Lower lobe of right lung (tissue), 2 donors: ENCODE measurements around the gene NCAPH2. TPM values are rescaled to one million over a fixed set of nuclear protein-coding genes. Genes with fewer than 3 reads are reported as not detected.

Source experiments
- ATAC-seq, 2 donors: fragments of 200-7000 bp; cut with Tn5 transposase; one replicate each; pipeline ENCODE4 v1.9.1; 2020 to 2022; ENCODE audit warnings: mild to moderate bottlenecking in 2 of 2, moderate library complexity in 2 of 2
- DNase-seq: peaks from one replicate; pipeline ENCODE4 v3.0.0-alpha.2; 2020
- H3K27ac ChIP-seq: fragments of 200-600 bp; one replicate; pipeline ENCODE4 v1.8.0; 2022
- H3K27me3 ChIP-seq: fragments of 200-600 bp; one replicate; pipeline ENCODE4 v1.8.0; 2022; ENCODE audit warnings: low read depth
- H3K36me3 ChIP-seq: fragments of 200-600 bp; one replicate; pipeline ENCODE4 v1.8.0; 2022; ENCODE audit warnings: mild to moderate bottlenecking
- H3K4me1 ChIP-seq: fragments of 200-600 bp; one replicate; pipeline ENCODE4 v1.8.0; 2022
- H3K4me3 ChIP-seq: fragments of 200-600 bp; one replicate; pipeline ENCODE4 v1.8.0; 2022; ENCODE audit warnings: mild to moderate bottlenecking
- H3K9me3 ChIP-seq: fragments of 200-600 bp; one replicate; pipeline ENCODE4 v1.8.0; 2022
- intact Hi-C: fragments of 100-400 bp; cut with DNase I; formaldehyde crosslinking; loops from one replicate; pipeline ENCODE4 v1.11.0; 2022
- total RNA-seq: library from RNA; stranded (reverse); fragmentation: NEBNext Ultra II Directional; extraction: Animal tissue kit (Norgen Biotek cat#: 25700); gene quantifications from one replicate; pipeline ENCODE4 v1.2.1, GENCODE V29; 2021
- TF ChIP-seq, protein P1 (sequence below): fragments of 200-600 bp; IDR thresholded peaks from one replicate; pipeline ENCODE4 v1.8.0; 2022; ENCODE audit warnings: antibody characterized with exemption, mild to moderate bottlenecking
- donor health status: DM: no; HTN: yes; CAD: no; lungs with severe emphysema.

The NCAPH2 gene
- total RNA-seq, 1 donor from 2014 or later = 46.1 TPM

DNA sequence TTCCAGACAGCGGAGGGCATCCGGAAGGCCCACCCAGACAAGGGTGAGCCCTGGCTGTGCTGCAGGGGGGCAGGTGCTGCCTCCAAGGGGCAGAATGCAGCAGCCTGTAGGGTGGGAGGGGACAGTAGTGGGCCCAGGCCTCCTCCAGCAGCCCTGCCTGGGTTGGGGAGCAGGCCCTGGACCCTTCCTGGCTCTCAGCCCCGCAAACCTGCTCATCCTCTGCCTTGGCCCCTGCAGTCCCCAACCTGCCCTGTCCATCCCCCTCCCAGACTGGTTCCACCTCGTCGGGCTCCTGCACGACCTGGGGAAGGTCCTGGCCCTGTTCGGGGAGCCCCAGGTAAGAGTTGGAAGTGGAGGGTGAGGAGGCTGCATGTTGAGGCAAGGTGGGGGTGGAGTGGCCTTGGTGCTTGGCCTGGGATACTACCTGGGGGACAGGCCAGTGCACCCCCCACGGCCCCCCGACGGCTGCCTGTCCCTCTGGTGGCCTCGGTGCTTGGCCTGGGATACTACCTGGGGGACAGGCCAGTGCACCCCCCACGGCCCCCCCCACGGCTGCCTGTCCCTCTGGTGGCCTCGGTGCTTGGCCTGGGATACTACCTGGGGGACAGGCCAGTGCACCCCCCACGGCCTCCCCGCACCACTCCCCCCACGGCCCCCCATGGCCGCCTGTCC, 19.9 kb upstream of the NCAPH2 start:
- no peak overlapping the region for H3K27ac ChIP-seq
- TF ChIP-seq, protein P1, sequence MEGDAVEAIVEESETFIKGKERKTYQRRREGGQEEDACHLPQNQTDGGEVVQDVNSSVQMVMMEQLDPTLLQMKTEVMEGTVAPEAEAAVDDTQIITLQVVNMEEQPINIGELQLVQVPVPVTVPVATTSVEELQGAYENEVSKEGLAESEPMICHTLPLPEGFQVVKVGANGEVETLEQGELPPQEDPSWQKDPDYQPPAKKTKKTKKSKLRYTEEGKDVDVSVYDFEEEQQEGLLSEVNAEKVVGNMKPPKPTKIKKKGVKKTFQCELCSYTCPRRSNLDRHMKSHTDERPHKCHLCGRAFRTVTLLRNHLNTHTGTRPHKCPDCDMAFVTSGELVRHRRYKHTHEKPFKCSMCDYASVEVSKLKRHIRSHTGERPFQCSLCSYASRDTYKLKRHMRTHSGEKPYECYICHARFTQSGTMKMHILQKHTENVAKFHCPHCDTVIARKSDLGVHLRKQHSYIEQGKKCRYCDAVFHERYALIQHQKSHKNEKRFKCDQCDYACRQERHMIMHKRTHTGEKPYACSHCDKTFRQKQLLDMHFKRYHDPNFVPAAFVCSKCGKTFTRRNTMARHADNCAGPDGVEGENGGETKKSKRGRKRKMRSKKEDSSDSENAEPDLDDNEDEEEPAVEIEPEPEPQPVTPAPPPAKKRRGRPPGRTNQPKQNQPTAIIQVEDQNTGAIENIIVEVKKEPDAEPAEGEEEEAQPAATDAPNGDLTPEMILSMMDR = no peak
- H3K9me3 ChIP-seq = no peaks in the 10 kb centered on the region
- DNase-seq (no peak), ATAC-seq (no peak)
- no peaks in the 10 kb centered on the region for H3K4me1 ChIP-seq
- no peaks in the 10 kb centered on the region for H3K36me3 ChIP-seq
- no peak overlapping the region for H3K4me3 ChIP-seq
- H3K27me3 ChIP-seq = peaks cover 26% of the 10 kb centered on the region
- intact Hi-C loops = no loop called here

DNA sequence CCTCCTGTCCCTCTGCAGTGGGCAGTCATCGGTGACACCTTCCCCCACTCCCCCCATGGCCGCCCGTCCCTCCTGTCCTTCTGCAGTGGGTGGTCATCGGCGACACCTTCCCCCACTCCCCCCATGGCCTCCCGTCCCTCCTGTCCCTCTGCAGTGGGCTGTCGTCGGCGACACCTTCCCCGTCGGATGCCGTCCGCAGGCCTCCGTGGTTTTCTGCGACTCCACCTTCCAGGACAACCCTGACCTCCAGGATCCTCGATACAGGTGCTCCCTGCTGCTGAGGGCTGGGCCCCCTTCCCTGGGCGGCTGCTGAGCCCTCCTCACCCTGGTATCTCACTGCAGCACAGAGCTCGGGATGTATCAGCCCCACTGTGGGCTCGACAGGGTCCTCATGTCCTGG, 19.1 kb upstream of the NCAPH2 start:
- H3K27ac ChIP-seq = no peak overlapping the region
- H3K4me3 ChIP-seq = no peak overlapping the region
- no peak for ATAC-seq
- TF ChIP-seq, protein P1 = no peak
- H3K4me1 ChIP-seq = no peaks in the 10 kb centered on the region
- DNase-seq = no peak
- peaks cover 18% of the 10 kb centered on the region for H3K27me3 ChIP-seq
- no peaks in the 10 kb centered on the region for H3K36me3 ChIP-seq
- intact Hi-C loops = no loop called here
- H3K9me3 ChIP-seq = no peaks in the 10 kb centered on the region

DNA sequence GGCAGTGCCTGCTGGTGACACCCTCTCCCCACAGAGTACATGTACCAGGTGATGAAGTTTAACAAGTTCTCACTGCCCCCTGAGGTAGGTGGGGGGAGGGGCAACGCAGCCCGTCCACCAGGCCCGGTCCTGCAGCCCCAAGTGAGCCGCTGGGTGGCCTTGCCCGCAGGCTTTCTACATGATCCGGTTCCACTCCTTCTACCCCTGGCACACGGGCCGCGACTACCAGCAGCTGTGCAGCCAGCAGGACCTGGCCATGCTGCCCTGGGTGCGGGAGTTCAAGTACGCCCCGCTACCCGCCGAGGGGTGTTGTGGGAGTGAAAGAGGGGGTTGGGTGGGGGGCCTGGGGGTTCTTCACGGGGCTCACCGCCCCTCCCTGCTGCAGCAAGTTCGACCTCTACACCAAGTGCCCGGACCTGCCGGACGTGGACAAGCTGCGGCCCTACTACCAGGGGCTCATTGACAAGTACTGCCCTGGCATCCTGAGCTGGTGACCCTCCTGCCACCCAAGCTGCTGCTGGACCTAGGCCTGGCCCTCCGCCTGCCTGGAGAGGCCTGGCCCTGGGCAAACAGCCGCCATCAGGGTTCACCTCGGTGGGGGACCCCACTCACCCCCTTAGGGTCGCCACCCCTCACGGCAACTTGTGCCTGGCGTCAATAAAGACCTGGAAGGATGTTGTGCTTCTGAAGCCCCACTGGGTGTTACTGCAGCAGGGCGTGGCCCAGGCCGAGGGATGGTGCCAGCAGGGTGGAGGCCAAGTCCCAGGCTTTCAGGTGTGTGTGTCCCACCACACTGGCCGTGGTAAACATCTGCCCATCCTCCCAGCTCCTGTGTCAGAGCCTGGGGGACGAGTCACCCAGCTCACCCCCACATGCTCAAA, 18.4 kb upstream of the NCAPH2 start:
- intact Hi-C loops = no loop called here
- Histone ChIP-seq H3K36me3 (no peaks in the 10 kb centered on the region), H3K9me3 (no peaks in the 10 kb centered on the region), H3K27me3 (peaks cover 12% of the 10 kb centered on the region), H3K4me1 (no peaks in the 10 kb centered on the region), H3K27ac (no peak overlapping the region), H3K4me3 (no peak overlapping the region)
- DNase-seq (no peak), ATAC-seq (no peak)
- TF ChIP-seq, protein P1 = no peak

DNA sequence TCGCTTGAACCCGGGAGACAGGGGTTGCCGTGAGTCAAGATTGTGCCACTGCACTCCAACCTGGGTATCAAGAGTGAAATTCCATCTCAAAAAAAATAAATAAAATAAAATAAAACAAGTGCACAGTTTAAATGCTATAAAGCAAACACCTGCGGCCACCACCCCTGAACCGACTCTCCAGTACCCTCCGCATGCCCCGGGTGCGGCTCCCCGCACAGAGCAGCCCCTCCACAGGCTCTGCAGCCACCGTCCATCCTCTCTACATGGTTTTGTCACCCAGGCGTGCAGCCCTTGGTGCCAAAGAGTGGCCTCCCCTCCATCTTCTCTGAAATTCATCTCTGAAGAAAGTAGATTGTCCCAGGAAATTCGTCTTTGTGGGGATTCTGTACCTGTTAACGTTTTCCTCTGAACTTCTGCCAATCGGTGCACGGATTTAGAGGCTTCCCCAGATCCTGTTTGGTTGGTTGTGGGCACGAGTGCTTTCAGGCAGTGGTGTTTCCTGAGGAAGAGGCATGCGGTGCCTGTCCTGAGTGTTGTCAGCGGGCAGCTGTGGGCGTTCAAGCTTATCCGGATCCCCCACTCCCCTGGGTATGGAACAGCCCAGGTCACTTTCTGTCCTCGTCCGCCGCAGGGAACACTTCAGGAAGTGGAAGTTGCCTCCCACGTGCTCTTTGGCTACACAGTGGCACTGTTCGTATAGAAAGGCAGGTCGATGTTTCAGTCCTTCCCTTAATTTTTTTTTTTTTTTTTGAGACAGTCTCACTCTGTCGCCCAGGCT, 17.3 kb upstream of the NCAPH2 start:
- no peak overlapping the region for H3K27ac ChIP-seq
- H3K27me3 ChIP-seq = peaks cover 12% of the 10 kb centered on the region
- TF ChIP-seq, protein P1 = no peak
- ATAC-seq (peak; percentile 34 to 49), DNase-seq (peak; percentile 67)
- no peaks in the 10 kb centered on the region for H3K4me1 ChIP-seq
- intact Hi-C loops = no loop called here
- no peaks in the 10 kb centered on the region for H3K9me3 ChIP-seq
- H3K4me3 ChIP-seq = no peak overlapping the region
- no peaks in the 10 kb centered on the region for H3K36me3 ChIP-seq

DNA sequence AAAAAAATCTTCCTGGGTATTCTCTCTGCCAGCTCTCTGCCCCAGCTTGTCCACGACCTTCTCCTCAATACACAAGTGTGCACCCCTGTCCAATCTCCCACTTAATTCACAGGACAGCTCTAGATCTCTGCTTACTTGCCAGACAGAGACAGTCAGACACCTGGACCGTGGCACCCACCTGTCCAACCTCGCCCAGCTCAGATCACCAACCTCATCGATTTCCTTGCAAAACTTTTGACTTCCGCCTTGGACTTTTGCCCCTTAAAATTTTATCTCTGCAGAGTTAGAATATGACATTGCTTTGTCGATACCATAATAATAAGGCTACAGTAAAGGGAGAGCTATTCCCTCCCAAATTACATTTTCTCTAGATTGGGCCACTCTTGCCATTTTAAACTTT, 10.9 kb upstream of the NCAPH2 start:
- H3K27ac ChIP-seq = no peak overlapping the region
- H3K4me1 ChIP-seq = peaks cover 9% of the 10 kb centered on the region
- intact Hi-C loops = no loop called here
- no peaks in the 10 kb centered on the region for H3K27me3 ChIP-seq
- DNase-seq (no peak), ATAC-seq (no peak)
- TF ChIP-seq, protein P1 = no peak
- no peaks in the 10 kb centered on the region for H3K9me3 ChIP-seq
- H3K4me3 ChIP-seq = no peak overlapping the region
- no peaks in the 10 kb centered on the region for H3K36me3 ChIP-seq
